Loucy (cell line): Measurements from ENCODE around the gene PLPPR3.

Experiments
- CTCF ChIP-seq: fragments of 200-600 bp; sonication (generic); conservative IDR thresholded peaks from 2 replicates; pipeline ENCODE4 v1.5.1; 2014; ENCODE audit warnings: mild to moderate bottlenecking, antibody characterized with exemption, low read length
- EZH2phosphoT487 ChIP-seq: fragments of 200-600 bp; IDR thresholded peaks from 2 replicates; pipeline ENCODE4 v1.6.1; 2018; ENCODE audit warnings: antibody characterized with exemption, mild to moderate bottlenecking, moderate library complexity, borderline replicate concordance

DNA sequence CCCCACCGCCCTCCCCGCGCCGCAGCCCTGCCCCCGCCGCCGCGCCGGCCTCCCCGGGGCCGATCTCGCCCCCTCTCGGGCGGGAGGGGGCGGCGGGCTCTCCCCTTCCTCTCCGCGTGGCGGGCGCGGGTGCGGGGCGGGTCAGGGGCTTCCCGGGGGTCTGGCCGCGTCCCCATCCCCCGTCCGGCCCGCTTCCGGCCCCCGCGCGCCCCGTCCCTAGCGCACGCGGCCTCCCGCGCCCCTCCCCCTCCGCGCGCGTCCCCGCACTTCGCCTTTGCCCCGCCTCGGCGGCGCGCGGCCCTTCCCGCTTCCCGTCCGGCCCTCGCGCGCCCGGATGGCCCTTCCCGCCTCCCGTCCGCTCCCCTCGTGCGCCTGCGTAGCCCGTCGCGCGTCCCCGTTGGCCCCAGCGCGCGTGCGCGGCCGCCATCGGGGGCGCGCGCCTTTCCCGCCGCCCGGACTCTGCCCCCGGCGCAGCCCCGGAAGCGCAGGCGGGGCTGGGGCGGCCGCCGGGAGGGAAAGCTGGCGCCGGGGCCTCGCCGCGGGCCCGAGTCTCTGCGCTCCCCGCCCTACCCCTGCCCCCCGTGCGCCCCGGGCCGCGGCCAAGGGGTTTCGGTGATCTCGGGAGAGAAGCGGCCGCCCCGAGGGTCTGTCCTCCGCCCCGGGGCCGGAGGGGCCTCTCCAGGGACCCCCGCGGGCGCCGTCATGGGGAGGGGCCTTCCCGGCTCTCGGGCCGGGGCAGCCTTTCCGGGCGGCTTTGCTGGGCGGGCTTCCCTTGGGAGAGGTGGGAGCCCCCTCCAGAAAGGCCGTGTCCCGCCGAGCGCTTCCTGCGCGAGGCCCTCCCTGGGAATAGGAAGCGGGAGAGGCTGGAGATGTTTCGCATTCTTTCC lies 24.0 kb downstream of the PLPPR3 start:
- no peak for TF ChIP-seq CTCF
- TF ChIP-seq EZH2phosphoT487: no peak
